Transverse colon (tissue), 4 donors: ENCODE data around the gene ACER3. TPM values are rescaled to one million over a fixed set of nuclear protein-coding genes. Genes with fewer than 3 reads are reported as not detected.
A peak's percentile ranks its signal among the peaks of the same experiment; 100 is the strongest.

Experiments
- DNase-seq: peaks from one replicate; pipeline ENCODE4 v3.0.0-alpha.2; 2019
- H3K27ac ChIP-seq, 4 donors: fragments of 200-600 bp; sonication (generic); 2 replicates each; pipeline ENCODE4 v1.5.1; 2016 to 2018; ENCODE audit warnings: inconsistent platforms in 4 of 4
- H3K27me3 ChIP-seq: fragments of 200-600 bp; sonication (generic); 2 replicates; pipeline ENCODE4 v1.5.1; 2017; ENCODE audit warnings: inconsistent platforms
- H3K36me3 ChIP-seq, 4 donors: fragments of 200-600 bp; sonication (generic); 2 replicates each; pipeline ENCODE4 v1.5.1; 2017 to 2019; ENCODE audit warnings: inconsistent platforms in 4 of 4
- H3K4me1 ChIP-seq, 4 donors: fragments of 200-600 bp; sonication (generic); 2 replicates each; pipeline ENCODE4 v1.5.1; 2017 to 2020; ENCODE audit warnings: inconsistent platforms in 4 of 4
- H3K4me3 ChIP-seq, 4 donors: fragments of 200-600 bp; sonication (generic); 1 replicate in 1 of 4; 2 replicates in 3 of 4; pipeline versions ENCODE4 v1.5.1 to v1.6.1; 2017 to 2019; ENCODE audit warnings: inconsistent platforms in 4 of 4
- H3K9me3 ChIP-seq, 2 donors: fragments of 200-600 bp; sonication (generic); 2 replicates each; pipeline ENCODE4 v1.5.1; 2017 to 2019; ENCODE audit warnings: inconsistent platforms in 2 of 2
- CTCF ChIP-seq, 5 experiments: fragments of 200-600 bp in 3 of 5; fragments of 450-650 bp in 2 of 5; sonication (generic) in 3 of 5; IDR thresholded peaks; 1 replicate in 2 of 5; 2 replicates in 3 of 5; pipeline ENCODE4 v1.5.1; 2016 to 2017; ENCODE audit warnings: antibody characterized with exemption in 5 of 5, inconsistent platforms in 3 of 5, mild to moderate bottlenecking in 2 of 5, moderate library complexity in 1 of 5
- EP300 ChIP-seq: sonication (generic); formaldehyde crosslinking; IDR thresholded peaks from one replicate; pipeline ENCODE4 v1.6.1; 2017; ENCODE audit warnings: antibody characterized with exemption, low read depth
- POLR2A ChIP-seq: fragments of 450-650 bp; IDR thresholded peaks from one replicate; pipeline ENCODE4 v1.6.1; 2016; ENCODE audit warnings: antibody characterized with exemption, mild to moderate bottlenecking, moderate library complexity
- POLR2AphosphoS5 ChIP-seq, 3 donors: sonication (generic); formaldehyde crosslinking; IDR thresholded peaks; one replicate each; pipeline ENCODE4 v1.6.1; 2016; ENCODE audit warnings: antibody characterized with exemption in 3 of 3
- WGBS, 2 donors: methylation state at CpG; one replicate each; pipeline ENCODE4 v1.1.5; 2018; ENCODE audit warnings: low coverage in 1 of 2; 5-methylcytosine and 5-hydroxymethylcytosine counted together
- in situ Hi-C, 4 donors: fragments of 200-750 bp; cut with MboI; loops; one replicate each; pipeline versions ENCODE4 v1.15.0 to v1.15.1; 2017; ENCODE audit warnings: low sequenced_read_pairs in 3 of 4, low pct_ligation_motif_present in 1 of 4, low pct_unique_long_range_greater_than_20kb in 1 of 4
- intact Hi-C: fragments of 100-400 bp; cut with DNase I; formaldehyde crosslinking; loops from one replicate; pipeline ENCODE4 v1.15.1; 2023; ENCODE audit warnings: low total_unique reads
- total RNA-seq, 4 donors: library from RNA; depleted of rRNA; stranded (reverse); fragments of >200 nt; gene quantifications; one replicate each; pipeline ENCODE4 v1.1.0, GENCODE V29; 2016

The ACER3 gene
- total RNA-seq, 4 donors from 2014 or later, result 8.8 to 72.2 (median 29.4) TPM

GRCh38 chr11:77019976-77020595, 159.4 kb downstream of the ACER3 start:
- 69 to 100% methylated on average over 1 to 2 of the region's 2 CpGs for WGBS, 2 donors
- DNase-seq, result no peak
- Histone ChIP-seq H3K9me3 (no peaks in the 10 kb centered on the region), H3K27me3 (no peaks in the 10 kb centered on the region), H3K27ac (peak overlapping the region; percentile 26 to 54 (median 34)), H3K4me1 (peaks cover 4 to 15% (median 8%) of the 10 kb centered on the region in 4 donors), H3K4me3 (no peak overlapping the region), H3K36me3 (peaks cover 0 to 12% (median 0%) of the 10 kb centered on the region in 4 donors)
- in situ Hi-C loops (no loop called here), intact Hi-C loops (no loop called here)
- TF ChIP-seq CTCF (IDR thresholded peaks at IDR 0.05) (no peak), EP300 (no peak), POLR2AphosphoS5 (IDR thresholded peaks at IDR 0.05) (peak in 1 of 3 donors; percentile 13)

DNA sequence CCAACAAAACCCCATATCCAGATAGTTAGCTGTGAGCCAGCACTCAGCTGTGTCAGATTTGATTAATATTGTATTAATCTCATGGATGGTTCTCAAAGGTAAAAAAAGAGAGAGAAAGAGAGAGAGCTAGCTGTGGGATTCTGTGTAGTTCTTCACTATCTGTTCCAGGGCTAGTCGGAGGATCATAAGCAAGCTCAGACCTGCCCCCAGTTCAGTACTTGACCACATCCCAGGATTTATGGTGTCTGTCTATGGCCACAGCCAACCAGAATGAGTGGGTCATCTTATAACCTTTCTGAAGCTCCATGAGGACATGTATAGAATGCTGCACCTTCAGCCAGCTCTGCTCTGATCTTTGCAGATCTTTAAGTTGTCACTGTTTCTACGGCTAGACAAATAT, 160.0 kb downstream of the ACER3 start:
- intact Hi-C loops, result no loop called here
- peaks cover 0 to 12% (median 0%) of the 10 kb centered on the region in 4 donors for H3K36me3 ChIP-seq
- peaks cover under 1 to 15% (median 8%) of the 10 kb centered on the region in 4 donors for H3K4me1 ChIP-seq
- peak overlapping the region; percentile 26 to 54 (median 27) for H3K27ac ChIP-seq
- no peak for DNase-seq
- no peak for TF ChIP-seq EP300
- no peak for TF ChIP-seq POLR2A
- no peak for TF ChIP-seq CTCF (IDR thresholded peaks at IDR 0.05)
- no peak for TF ChIP-seq POLR2AphosphoS5 (IDR thresholded peaks at IDR 0.05)
- no peaks in the 10 kb centered on the region for H3K27me3 ChIP-seq
- no peaks in the 10 kb centered on the region for H3K9me3 ChIP-seq
- in situ Hi-C loops, result no loop called here
- WGBS, 2 donors, result 94% methylated on average over 2 of the region's 2 CpGs; no CpG with 5 or more reads in 1 of the 2 donors
- H3K4me3 ChIP-seq, result no peak overlapping the region

- H3K9me3 ChIP-seq, result no peaks in the 10 kb centered on the region
- intact Hi-C loops (no loop called here), in situ Hi-C loops (loop anchor here in 3 of 4 donors (25.0 kb wide), 3 partner anchors 163 to 287 kb away; no protein-coding TSS in a partner anchor)
- H3K27ac ChIP-seq, result no peak overlapping the region
- H3K36me3 ChIP-seq, result peaks cover 0 to 4% (median 0%) of the 10 kb centered on the region in 4 donors
- no peak for DNase-seq
- H3K4me3 ChIP-seq, result no peak overlapping the region
- H3K4me1 ChIP-seq, result peaks cover 0 to 19% (median 9%) of the 10 kb centered on the region in 4 donors
- no peaks in the 10 kb centered on the region for H3K27me3 ChIP-seq
- no peak for TF ChIP-seq POLR2AphosphoS5 (IDR thresholded peaks at IDR 0.05)
- no peak for TF ChIP-seq POLR2A
- TF ChIP-seq EP300, result no peak
- TF ChIP-seq CTCF (IDR thresholded peaks at IDR 0.05), result no peak
Measured at GRCh38 chr11:77024745-77025144, 164.0 kb downstream of the ACER3 start.

DNA sequence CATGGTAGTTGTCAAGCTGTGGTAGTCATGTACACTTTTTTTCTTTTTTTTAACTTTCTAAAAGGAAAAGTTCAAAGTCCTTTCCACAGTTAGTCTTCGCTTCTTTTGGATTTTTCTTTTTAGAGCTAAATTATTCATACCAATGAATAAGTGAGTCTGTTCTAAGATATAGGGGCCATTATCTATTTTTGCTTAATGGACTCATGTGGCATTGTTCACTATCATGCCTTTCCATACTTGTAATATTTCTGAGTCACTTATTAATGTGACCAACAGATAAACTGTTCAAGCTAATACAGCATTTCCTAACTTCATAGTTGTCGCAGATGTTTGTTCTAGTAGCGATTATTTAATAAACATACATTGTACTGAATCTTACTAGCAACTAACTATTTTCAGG, 165.5 kb downstream of the ACER3 start:
- H3K9me3 ChIP-seq, result no peaks in the 10 kb centered on the region
- WGBS, 2 donors, result 88 to 94% methylated on average over 3 of the region's 3 CpGs
- peak overlapping the region in 3 of 4 donors; percentile 13 to 62 (median 25) for H3K27ac ChIP-seq
- intact Hi-C loops (no loop called here), in situ Hi-C loops (loop anchor here in 3 of 4 donors (25.0 kb wide), 3 partner anchors 161 to 289 kb away; no protein-coding TSS in a partner anchor)
- no peak overlapping the region for H3K4me3 ChIP-seq
- peaks cover 4% of the 10 kb centered on the region for H3K27me3 ChIP-seq
- DNase-seq, result no peak
- H3K36me3 ChIP-seq, result no peaks in the 10 kb centered on the region
- peaks cover 0 to 15% (median 5%) of the 10 kb centered on the region in 4 donors for H3K4me1 ChIP-seq
- no peak for TF ChIP-seq EP300
- TF ChIP-seq CTCF (IDR thresholded peaks at IDR 0.05), result no peak
- TF ChIP-seq POLR2AphosphoS5 (IDR thresholded peaks at IDR 0.05), result no peak
- no peak for TF ChIP-seq POLR2A
